Psoas muscle (tissue), 8 donors: ENCODE data around the gene PFKP. TPM values are rescaled to one million over a fixed set of nuclear protein-coding genes. Genes with fewer than 3 reads are reported as not detected.
A peak's percentile ranks its signal among the peaks of the same experiment; 100 is the strongest.

Experiments used
- ATAC-seq, 4 donors: fragments of 200-7000 bp; cut with Tn5 transposase; one replicate each; pipeline ENCODE4 v1.9.1; 2020; ENCODE audit warnings: moderate library complexity in 3 of 4, mild to moderate bottlenecking in 2 of 4
- DNase-seq, 2 donors: peaks; one replicate each; pipeline ENCODE4 v3.0.0-alpha.2; 2020
- H3K27ac ChIP-seq: fragments of 200-600 bp; one replicate; pipeline ENCODE4 v1.8.0; 2022
- H3K27me3 ChIP-seq, 3 donors: fragments of 200-600 bp in 1 of 3; one replicate each; pipeline versions ENCODE4 v1.6.1 to v1.8.0; 2013 to 2022; ENCODE audit warnings: low read length in 2 of 3, mild to moderate bottlenecking in 2 of 3, moderate library complexity in 1 of 3; ENCODE audit not compliant: insufficient read depth in 3 of 3
- H3K36me3 ChIP-seq, 2 donors: fragments of 200-600 bp in 1 of 2; one replicate each; pipeline versions ENCODE4 v1.6.1 to v1.8.0; 2013 to 2022; ENCODE audit warnings: low read depth in 1 of 2, mild to moderate bottlenecking in 1 of 2, moderate library complexity in 1 of 2; ENCODE audit not compliant: insufficient read depth in 1 of 2
- H3K4me1 ChIP-seq: fragments of 200-600 bp; one replicate; pipeline ENCODE4 v1.8.0; 2022
- H3K4me3 ChIP-seq: fragments of 200-600 bp; one replicate; pipeline ENCODE4 v1.8.0; 2022; ENCODE audit warnings: mild to moderate bottlenecking
- H3K9me3 ChIP-seq: fragments of 200-600 bp; one replicate; pipeline ENCODE4 v1.8.0; 2022
- WGBS, 3 donors: extraction: QIAGEN DNeasy Blood & Tissue Kit; methylation state at CpG; one replicate each; pipeline versions ENCODE4 v1.1.6 to v1.1.7; 2013; 5-methylcytosine and 5-hydroxymethylcytosine counted together
- intact Hi-C, 2 donors: fragments of 100-400 bp; cut with DNase I; formaldehyde crosslinking; loops; one replicate each; pipeline versions ENCODE4 v1.11.0 to v1.14.2; 2022
- polyA plus RNA-seq, 3 donors: library from polyadenylated mRNA; stranded (reverse); fragments of 200-250 nt; gene quantifications; one replicate each; pipeline ENCODE4 v1.2.3, GENCODE V29; 2013
- total RNA-seq, 4 donors: library from RNA; stranded (reverse); fragmentation: NEBNext Ultra II Directional in 2 of 4; extraction: Animal tissue kit (Norgen Biotek cat#: 25700) in 2 of 4; gene quantifications; one replicate each; pipeline versions ENCODE4 v1.2.1 to v1.2.4, GENCODE V29; 2021 to 2023
- TF ChIP-seq, protein P1 (sequence below): fragments of 200-600 bp; IDR thresholded peaks from one replicate; pipeline ENCODE4 v1.8.0; 2022; ENCODE audit warnings: antibody characterized with exemption
- donor health status: healthy with polysubstance abuse.
- donor health status: DM: no; HTN: no; CAD: no; lungs with moderate emphysema.
- donor health status: Bipolar disorder and iron deficiency.
- donor health status: healthy.
- donor health status: DM: yes; HTN: yes; CAD: no.
- donor health status: DM: no; HTN: no; CAD: no.
- donor health status: DM: no; HTN: no; CAD: no.
- donor health status: DM: yes; HTN: yes; CAD: no.

Gene PFKP
- total and polyA plus RNA-seq, 7 donors: 12.2 to 104 (median 33.4) TPM

- ATAC-seq: no peak
- Histone ChIP-seq H3K27ac (no peak overlapping the region), H3K27me3 (peaks cover 0 to 57% (median 15%) of the 10 kb centered on the region in 3 donors), H3K4me3 (no peak overlapping the region), H3K36me3 (no peaks in the 10 kb centered on the region), H3K9me3 (no peaks in the 10 kb centered on the region), H3K4me1 (no peaks in the 10 kb centered on the region)
- intact Hi-C loops: no loop called here
- DNase-seq: no peak
- TF ChIP-seq, protein P1, sequence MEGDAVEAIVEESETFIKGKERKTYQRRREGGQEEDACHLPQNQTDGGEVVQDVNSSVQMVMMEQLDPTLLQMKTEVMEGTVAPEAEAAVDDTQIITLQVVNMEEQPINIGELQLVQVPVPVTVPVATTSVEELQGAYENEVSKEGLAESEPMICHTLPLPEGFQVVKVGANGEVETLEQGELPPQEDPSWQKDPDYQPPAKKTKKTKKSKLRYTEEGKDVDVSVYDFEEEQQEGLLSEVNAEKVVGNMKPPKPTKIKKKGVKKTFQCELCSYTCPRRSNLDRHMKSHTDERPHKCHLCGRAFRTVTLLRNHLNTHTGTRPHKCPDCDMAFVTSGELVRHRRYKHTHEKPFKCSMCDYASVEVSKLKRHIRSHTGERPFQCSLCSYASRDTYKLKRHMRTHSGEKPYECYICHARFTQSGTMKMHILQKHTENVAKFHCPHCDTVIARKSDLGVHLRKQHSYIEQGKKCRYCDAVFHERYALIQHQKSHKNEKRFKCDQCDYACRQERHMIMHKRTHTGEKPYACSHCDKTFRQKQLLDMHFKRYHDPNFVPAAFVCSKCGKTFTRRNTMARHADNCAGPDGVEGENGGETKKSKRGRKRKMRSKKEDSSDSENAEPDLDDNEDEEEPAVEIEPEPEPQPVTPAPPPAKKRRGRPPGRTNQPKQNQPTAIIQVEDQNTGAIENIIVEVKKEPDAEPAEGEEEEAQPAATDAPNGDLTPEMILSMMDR: no peak
- 78 to 86% (median 82%) methylated on average over 8 of the region's 8 CpGs for WGBS, 3 donors
These were observed 1.7 kb upstream of the PFKP start for GRCh38 chr10:3065622-3066021.

DNA sequence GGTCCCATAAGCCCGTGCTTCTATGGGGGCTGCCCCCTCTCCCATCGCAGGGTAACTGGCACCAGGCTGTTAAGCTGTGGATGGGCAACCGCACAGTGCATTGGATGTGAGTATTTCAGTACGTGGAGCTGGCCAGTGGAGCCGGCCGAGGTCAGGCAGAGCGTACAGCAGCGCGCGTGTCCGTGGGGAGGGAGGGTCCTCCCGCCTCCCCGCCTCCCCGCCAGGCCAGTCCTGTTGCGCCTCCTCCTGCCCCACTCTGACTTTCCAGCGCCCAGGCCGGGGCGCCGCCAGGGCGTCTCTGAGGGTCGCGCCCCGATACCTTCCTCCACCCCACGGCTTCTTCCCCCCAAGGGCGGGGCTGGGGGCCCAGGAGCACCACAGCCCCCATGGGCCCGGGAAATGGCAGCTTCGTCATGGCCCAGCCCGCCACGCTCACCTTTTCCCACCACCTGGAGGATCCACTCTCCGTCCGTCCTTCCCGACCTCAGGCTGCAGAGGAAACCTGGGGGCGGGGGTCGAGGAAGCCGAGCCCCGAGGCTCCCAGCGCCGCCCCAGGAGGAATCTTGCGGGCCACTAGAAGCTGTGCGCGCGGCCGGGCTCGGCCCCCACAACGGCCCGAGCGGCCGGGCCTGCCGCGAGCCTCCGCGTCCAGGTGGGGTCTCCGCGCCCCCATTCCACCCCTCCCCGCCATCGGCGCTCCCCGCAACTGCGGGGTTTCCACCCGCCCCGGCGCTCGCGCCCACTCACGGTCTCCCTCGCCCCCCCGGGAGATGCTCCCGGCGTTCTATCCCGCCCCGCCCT is 831 bp upstream of the PFKP start:
- Histone ChIP-seq H3K9me3 (no peaks in the 10 kb centered on the region), H3K27me3 (peaks cover 0 to 61% (median 15%) of the 10 kb centered on the region in 3 donors), H3K4me3 (peak overlapping the region; percentile 72), H3K27ac (no peak overlapping the region), H3K4me1 (no peaks in the 10 kb centered on the region), H3K36me3 (no peaks in the 10 kb centered on the region)
- 8 to 9% (median 8%) methylated on average over 38 to 71 of the region's 71 CpGs for WGBS, 3 donors
- intact Hi-C loops: no loop called here
- no peak for ATAC-seq
- DNase-seq: no peak
- TF ChIP-seq, protein P1: no peak

DNA sequence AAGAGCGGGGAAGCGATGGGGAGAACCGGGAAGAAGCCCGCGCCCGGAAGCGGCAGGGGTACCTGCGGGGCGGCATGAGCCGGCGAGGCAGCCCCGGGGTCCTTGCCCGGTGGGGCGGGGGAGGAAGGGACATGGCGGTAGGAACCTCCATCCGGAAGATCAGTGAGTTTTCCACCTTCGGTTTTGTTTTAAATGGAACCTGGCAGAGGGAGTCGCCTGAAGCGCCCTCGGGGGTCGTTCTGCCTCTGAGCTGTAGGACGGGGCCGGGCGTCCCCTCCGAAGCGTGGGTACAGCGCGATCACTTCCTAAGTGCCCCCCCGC is 471 bp downstream of the PFKP start:
- no peak for DNase-seq
- Histone ChIP-seq H3K4me1 (no peaks in the 10 kb centered on the region), H3K27ac (no peak overlapping the region), H3K36me3 (no peaks in the 10 kb centered on the region), H3K4me3 (peak overlapping the region; percentile 72), H3K27me3 (peaks cover 0 to 70% (median 15%) of the 10 kb centered on the region in 3 donors), H3K9me3 (no peaks in the 10 kb centered on the region)
- 1% methylated on average over 18 to 29 of the region's 29 CpGs for WGBS, 3 donors
- TF ChIP-seq, protein P1: no peak
- ATAC-seq: peak in 1 of 4 donors; percentile 4
- intact Hi-C loops: no loop called here

DNA sequence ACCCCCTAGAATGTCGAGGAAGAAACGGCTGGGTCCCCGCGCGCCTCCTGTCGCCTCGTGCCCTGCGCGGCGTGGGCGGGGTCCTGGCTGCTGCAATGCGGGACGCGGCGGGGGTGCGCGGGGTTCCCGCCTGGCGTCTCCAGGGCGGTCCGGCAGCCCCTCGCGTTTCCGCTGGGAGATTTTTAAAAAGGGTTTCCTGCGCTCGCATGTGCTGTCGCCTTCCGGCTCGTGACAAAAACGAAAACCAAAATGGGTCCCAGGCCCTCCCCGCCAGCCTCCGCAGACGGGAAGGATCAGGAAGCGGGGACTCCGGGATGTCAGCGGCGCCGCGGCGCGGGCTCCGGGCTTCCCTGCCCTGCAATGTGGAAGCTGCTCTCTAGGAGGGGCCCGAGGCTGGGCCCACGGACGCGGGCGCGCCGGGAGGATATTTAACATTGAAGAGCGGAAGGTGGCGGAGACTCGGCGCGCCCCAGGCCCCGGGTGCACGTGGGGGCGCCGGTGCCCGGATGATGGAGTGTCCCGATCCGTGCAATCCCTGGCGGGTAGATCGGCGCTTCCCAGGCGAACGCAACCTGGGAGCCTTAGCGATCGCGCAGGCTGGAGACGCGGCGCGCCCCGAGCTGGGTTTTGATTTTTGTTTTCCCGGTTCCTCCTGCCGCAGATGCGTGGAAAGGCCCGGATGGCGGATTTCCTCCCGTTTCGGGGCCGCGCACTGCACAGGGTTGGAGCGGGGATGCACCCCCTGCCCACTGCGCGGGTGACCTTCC is 1.0 kb downstream of the PFKP start:
- no peaks in the 10 kb centered on the region for H3K4me1 ChIP-seq
- 0 to 1% (median 0%) methylated on average over 66 to 86 of the region's 86 CpGs for WGBS, 3 donors
- H3K27me3 ChIP-seq: peaks cover 0 to 69% (median 17%) of the 10 kb centered on the region in 3 donors

More for the DNA sequence above, 1.0 kb downstream of the PFKP start:
- intact Hi-C loops: no loop called here
- no peaks in the 10 kb centered on the region for H3K9me3 ChIP-seq
- peak overlapping the region; percentile 72 for H3K4me3 ChIP-seq
- TF ChIP-seq, protein P1: peak; percentile 29
- DNase-seq: peak; percentile 70 to 76
- H3K36me3 ChIP-seq: no peaks in the 10 kb centered on the region
- ATAC-seq: peak; percentile 63 to 85 (median 74)
- no peak overlapping the region for H3K27ac ChIP-seq
